Amniotic epithelial cell (primary cell): ENCODE results near the gene CCR7.
A peak's percentile ranks its signal among the peaks of the same experiment; 100 is the strongest.

ENCODE experiments used
- DNase-seq: peaks from one replicate; pipeline ENCODE4 v3.0.0-alpha.2; 2010; ENCODE audit warnings: low read depth

The CCR7 gene

GRCh38 chr17:40516581-40517285, 48.5 kb downstream of the CCR7 start:
- peak; percentile 51 for DNase-seq

- no peak for DNase-seq
Measured at GRCh38 chr17:40515491-40516041, 49.7 kb downstream of the CCR7 start.

GRCh38 chr17:40515011-40515410, 50.3 kb downstream of the CCR7 start:
- no peak for DNase-seq

GRCh38 chr17:40514013-40514875, 51.0 kb downstream of the CCR7 start:
- no peak for DNase-seq

DNA sequence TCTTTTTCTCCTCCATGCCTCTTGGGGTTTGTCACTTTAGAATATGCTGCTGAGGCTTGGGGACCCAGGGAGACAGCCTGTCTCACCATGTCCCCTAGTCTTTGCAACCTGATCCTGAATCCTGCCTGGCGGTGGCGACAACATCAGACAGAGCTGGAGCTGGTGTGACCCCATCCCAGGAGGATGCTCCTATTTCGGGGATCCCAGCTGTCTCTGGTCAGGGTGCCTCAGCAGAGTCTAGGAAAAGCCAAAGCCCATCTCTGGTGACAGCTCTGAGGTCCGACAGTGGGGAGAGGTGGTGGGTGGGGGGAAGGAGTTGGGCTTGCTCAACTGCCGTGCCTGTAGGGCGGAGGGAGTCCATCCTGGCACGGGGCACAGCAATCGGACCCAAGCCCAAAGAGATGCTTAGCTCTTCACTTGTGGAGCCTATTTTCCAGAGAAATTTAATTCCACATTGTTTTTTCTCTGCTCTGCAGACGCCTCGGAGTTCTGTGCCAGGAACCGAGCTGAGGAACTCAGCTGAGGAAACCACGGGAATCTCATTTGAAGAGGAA, 53.5 kb downstream of the CCR7 start:
- no peak for DNase-seq

- no peak for DNase-seq
Measured at GRCh38 chr17:40511136-40511535, 54.1 kb downstream of the CCR7 start.

DNA sequence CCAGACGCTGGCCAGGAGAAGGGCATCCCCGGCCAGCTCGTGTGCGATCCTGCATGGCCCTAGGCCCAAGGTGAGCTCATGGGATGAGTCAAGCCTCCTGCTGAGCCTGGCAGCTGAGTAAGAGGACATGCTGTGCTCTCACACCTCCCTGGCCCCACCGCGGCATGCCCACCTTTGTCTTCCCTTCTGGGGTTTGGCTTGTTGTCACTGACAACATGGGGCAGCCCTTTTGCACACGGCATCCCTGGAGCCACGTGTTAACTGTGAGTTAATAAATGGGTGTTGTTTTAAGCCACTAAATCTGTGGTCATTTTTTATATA, 55.0 kb downstream of the CCR7 start:
- peak; percentile 82 for DNase-seq

DNA sequence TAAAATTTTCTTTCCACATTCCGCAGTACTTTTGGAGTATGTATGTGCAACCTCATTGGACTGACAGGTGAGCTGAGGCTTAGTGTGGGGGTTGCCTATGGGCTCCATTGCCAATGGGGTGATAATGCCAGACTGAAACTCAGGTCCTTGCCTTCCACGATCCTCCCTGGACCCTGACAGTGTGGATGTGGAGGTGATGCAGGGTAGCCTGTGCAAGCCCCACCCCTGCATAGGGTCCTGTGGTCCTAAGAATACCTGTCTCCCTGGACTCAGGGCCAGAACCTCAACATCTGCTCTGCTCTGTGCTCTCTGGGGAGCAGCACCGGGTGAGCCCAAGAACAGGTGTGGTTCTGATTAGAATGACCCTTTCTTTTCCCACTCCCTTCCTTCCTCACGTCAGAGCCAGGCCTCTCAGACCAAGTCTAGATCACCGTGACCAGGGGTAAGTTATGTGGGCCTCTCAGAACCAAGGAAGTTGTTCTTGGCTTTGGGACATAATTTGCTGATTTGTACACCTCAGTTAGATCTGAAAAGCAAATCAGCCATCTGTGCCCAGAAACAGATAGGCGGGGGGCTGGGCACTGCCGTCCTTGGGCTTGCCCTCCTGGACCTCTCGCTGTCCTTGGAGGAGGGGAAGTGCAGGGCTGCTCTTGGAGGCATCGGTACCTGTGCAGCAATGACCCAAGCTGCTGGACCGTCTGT, 55.5 kb downstream of the CCR7 start:
- DNase-seq: no peak

GRCh38 chr17:40506786-40507185, 58.5 kb downstream of the CCR7 start:
- no peak for DNase-seq
